Motor neuron (in vitro differentiated cells): ENCODE measurements around the gene TLL2. TPM values are rescaled to one million over a fixed set of nuclear protein-coding genes. Genes with fewer than 3 reads are reported as not detected.

Experiments used
- total RNA-seq, 8 experiments: library from RNA; unstranded; fragments of 300-600 nt; gene quantifications; 2 replicates each; pipeline versions ENCODE4 v1.2.3 to v1.2.4, GENCODE V29; 2022

TLL2 gene
- total RNA-seq, 8 experiments from 2014 or later = 1.1 to 20.4 (median 2.2) TPM

Other genes starting within 250 kb of the TLL2 start
- 10 to 100 TPM in 1 of 8 experiments, 1 to 10 TPM in 2, under 1 TPM in 4, not detected in 1; 0.13 to 12.1 (median 1.00) TPM for gene BLNK, start 242.4 kb downstream of the TLL2 start, total RNA-seq
- gene DNTT, start 209.5 kb downstream of the TLL2 start, total RNA-seq = under 1 TPM in 4 of 8 experiments, not detected in 4; 0.11 to 0.27 (median 0.17) TPM
- under 1 TPM in 7 of 8 experiments, not detected in 1; 0.09 to 0.65 (median 0.21) TPM for gene OPALIN, start 154.9 kb downstream of the TLL2 start, total RNA-seq
- gene TM9SF3, start 73.1 kb upstream of the TLL2 start, total RNA-seq = 100 to 1,000 TPM in 1 of 8 experiments, 10 to 100 TPM in 7; 50.2 to 116 (median 64.7) TPM
- gene PIK3AP1, start 206.6 kb upstream of the TLL2 start, total RNA-seq = 10 to 100 TPM in 1 of 8 experiments, 1 to 10 TPM in 4, under 1 TPM in 3; 0.23 to 11.8 (median 3.3) TPM